ENCODE results near the gene ADAMTSL1.

ADAMTSL1 gene

GRCh38 chr9:18549772-18550171 is 75.8 kb downstream of the ADAMTSL1 start:
- Mint-ChIP-seq H3K9me3 (peaks cover 0 to 2% of the 10 kb centered on the region in 2 donors), H3K4me3 (no peak overlapping the region), H3K27ac (no peak overlapping the region), H3K4me1 (no peaks in the 10 kb centered on the region), H3K27me3 (no peaks in the 10 kb centered on the region)
- ATAC-seq = no peak
- DNase-seq = no peak

GRCh38 chr9:18550286-18550685 is 76.3 kb downstream of the ADAMTSL1 start:
- Mint-ChIP-seq H3K27me3 (no peaks in the 10 kb centered on the region), H3K4me3 (no peak overlapping the region), H3K4me1 (no peaks in the 10 kb centered on the region), H3K9me3 (peaks cover 0 to 5% of the 10 kb centered on the region in 2 donors), H3K27ac (no peak overlapping the region)
- DNase-seq = no peak
- ATAC-seq = no peak

- DNase-seq (no peak), ATAC-seq (no peak)
- H3K4me1 Mint-ChIP-seq = no peaks in the 10 kb centered on the region
- peaks cover 0 to 5% of the 10 kb centered on the region in 2 donors for H3K9me3 Mint-ChIP-seq
- H3K4me3 Mint-ChIP-seq = no peak overlapping the region
- no peak overlapping the region for H3K27ac Mint-ChIP-seq
- H3K27me3 Mint-ChIP-seq = no peaks in the 10 kb centered on the region
Observed at GRCh38 chr9:18554244-18554643, 80.3 kb downstream of the ADAMTSL1 start.

- no peak overlapping the region for H3K27ac Mint-ChIP-seq
- H3K27me3 Mint-ChIP-seq = no peaks in the 10 kb centered on the region
- DNase-seq = no peak
- H3K4me3 Mint-ChIP-seq = no peak overlapping the region
- no peaks in the 10 kb centered on the region for H3K4me1 Mint-ChIP-seq
- no peak for ATAC-seq
- peaks cover 0 to 5% of the 10 kb centered on the region in 2 donors for H3K9me3 Mint-ChIP-seq
Observed at GRCh38 chr9:18555105-18555883, 81.3 kb downstream of the ADAMTSL1 start.

GRCh38 chr9:18564018-18564880 is 90.3 kb downstream of the ADAMTSL1 start:
- ATAC-seq (no peak), DNase-seq (no peak)
- Mint-ChIP-seq H3K9me3 (peaks cover 8 to 21% of the 10 kb centered on the region in 2 donors), H3K4me3 (no peak overlapping the region), H3K27ac (no peak overlapping the region), H3K27me3 (no peaks in the 10 kb centered on the region), H3K4me1 (no peaks in the 10 kb centered on the region)

GRCh38 chr9:18566121-18566520 is 92.2 kb downstream of the ADAMTSL1 start:
- Mint-ChIP-seq H3K4me1 (no peaks in the 10 kb centered on the region), H3K4me3 (no peak overlapping the region), H3K9me3 (peaks cover 3 to 15% of the 10 kb centered on the region in 2 donors), H3K27me3 (no peaks in the 10 kb centered on the region), H3K27ac (no peak overlapping the region)
- ATAC-seq (no peak), DNase-seq (no peak)

GRCh38 chr9:18568973-18569372 is 95.0 kb downstream of the ADAMTSL1 start:
- ATAC-seq (no peak), DNase-seq (no peak)
- no peaks in the 10 kb centered on the region for H3K9me3 Mint-ChIP-seq
- H3K4me3 Mint-ChIP-seq = no peak overlapping the region
- H3K27ac Mint-ChIP-seq = no peak overlapping the region
- no peaks in the 10 kb centered on the region for H3K27me3 Mint-ChIP-seq
- H3K4me1 Mint-ChIP-seq = no peaks in the 10 kb centered on the region

GRCh38 chr9:18569941-18570630 is 96.1 kb downstream of the ADAMTSL1 start:
- no peak overlapping the region for H3K4me3 Mint-ChIP-seq
- no peak overlapping the region for H3K27ac Mint-ChIP-seq
- H3K27me3 Mint-ChIP-seq = no peaks in the 10 kb centered on the region
- ATAC-seq (no peak), DNase-seq (no peak)
- no peaks in the 10 kb centered on the region for H3K4me1 Mint-ChIP-seq
- H3K9me3 Mint-ChIP-seq = no peaks in the 10 kb centered on the region

GRCh38 chr9:18573021-18573556 is 99.1 kb downstream of the ADAMTSL1 start:
- no peak overlapping the region for H3K4me3 Mint-ChIP-seq
- no peak for ATAC-seq
- H3K27me3 Mint-ChIP-seq = no peaks in the 10 kb centered on the region
- H3K4me1 Mint-ChIP-seq = no peaks in the 10 kb centered on the region
- no peak for DNase-seq
- H3K27ac Mint-ChIP-seq = no peak overlapping the region
- H3K9me3 Mint-ChIP-seq = no peaks in the 10 kb centered on the region

- H3K27ac Mint-ChIP-seq = no peak overlapping the region
- no peak for DNase-seq
- no peaks in the 10 kb centered on the region for H3K9me3 Mint-ChIP-seq
- H3K4me3 Mint-ChIP-seq = no peak overlapping the region
- H3K4me1 Mint-ChIP-seq = no peaks in the 10 kb centered on the region
- no peaks in the 10 kb centered on the region for H3K27me3 Mint-ChIP-seq
- ATAC-seq = no peak
Observed at GRCh38 chr9:18575686-18576085, 101.7 kb downstream of the ADAMTSL1 start.

- DNase-seq (no peak), ATAC-seq (no peak)
- H3K9me3 Mint-ChIP-seq = peaks cover 0 to 7% of the 10 kb centered on the region in 2 donors
- H3K27me3 Mint-ChIP-seq = peaks cover 6% of the 10 kb centered on the region
- no peak overlapping the region for H3K4me3 Mint-ChIP-seq
- no peaks in the 10 kb centered on the region for H3K4me1 Mint-ChIP-seq
- no peak overlapping the region for H3K27ac Mint-ChIP-seq
Observed at GRCh38 chr9:18579536-18579935, 105.6 kb downstream of the ADAMTSL1 start.

- Mint-ChIP-seq H3K27ac (no peak overlapping the region), H3K4me3 (no peak overlapping the region), H3K4me1 (no peaks in the 10 kb centered on the region), H3K27me3 (peaks cover 6% of the 10 kb centered on the region), H3K9me3 (peaks cover 0 to 7% of the 10 kb centered on the region in 2 donors)
- DNase-seq = no peak
- ATAC-seq = no peak
Observed at GRCh38 chr9:18580151-18580550, 106.2 kb downstream of the ADAMTSL1 start.

GRCh38 chr9:18585996-18586395 is 112.0 kb downstream of the ADAMTSL1 start:
- Mint-ChIP-seq H3K4me3 (no peak overlapping the region), H3K4me1 (no peaks in the 10 kb centered on the region), H3K27me3 (peaks cover 6% of the 10 kb centered on the region), H3K27ac (no peak overlapping the region), H3K9me3 (peaks cover 19 to 24% of the 10 kb centered on the region in 2 donors)
- no peak for DNase-seq
- ATAC-seq = no peak

GRCh38 chr9:18588002-18588401 is 114.0 kb downstream of the ADAMTSL1 start:
- Mint-ChIP-seq H3K4me3 (no peak overlapping the region), H3K9me3 (peaks cover 25 to 35% of the 10 kb centered on the region in 2 donors), H3K27me3 (peaks cover 3% of the 10 kb centered on the region), H3K27ac (no peak overlapping the region), H3K4me1 (no peaks in the 10 kb centered on the region)
- no peak for ATAC-seq
- DNase-seq = no peak

GRCh38 chr9:18591261-18591660 is 117.3 kb downstream of the ADAMTSL1 start:
- H3K4me1 Mint-ChIP-seq = no peaks in the 10 kb centered on the region
- H3K27ac Mint-ChIP-seq = no peak overlapping the region
- H3K9me3 Mint-ChIP-seq = peaks cover 25 to 49% of the 10 kb centered on the region in 2 donors
- DNase-seq = no peak
- no peak for ATAC-seq
- no peak overlapping the region for H3K4me3 Mint-ChIP-seq
- no peaks in the 10 kb centered on the region for H3K27me3 Mint-ChIP-seq
